Stimulated activated CD4-positive, alpha-beta T cell treated with anti-CD3 and anti-CD28 coated beads, Interleukin-2, amount 100 ng/mL, for 24 hours (primary cell): Measurements from ENCODE around the gene SRSF12.
A peak's percentile ranks its signal among the peaks of the same experiment; 100 is the strongest.
"Not testable (repeated sequence)": the region's sequence is repeated elsewhere in the genome, so short reads cannot be mapped to it uniquely, and the experiment has no call there.

ENCODE experiments used
- DNase-seq, 2 donors: peaks; one replicate each; pipeline ENCODE4 v3.0.0-alpha.2; 2020

The SRSF12 gene

GRCh38 chr6:89128256-89128671, 10.4 kb upstream of the SRSF12 start:
- not testable (repeated sequence) for DNase-seq

GRCh38 chr6:89122625-89123024, 4.8 kb upstream of the SRSF12 start:
- no peak for DNase-seq

GRCh38 chr6:89121934-89122333, 4.1 kb upstream of the SRSF12 start:
- no peak for DNase-seq

GRCh38 chr6:89120371-89120770, 2.5 kb upstream of the SRSF12 start:
- DNase-seq = no peak

GRCh38 chr6:89118931-89119330, 1.1 kb upstream of the SRSF12 start:
- DNase-seq = no peak

GRCh38 chr6:89116702-89117101, 1.2 kb downstream of the SRSF12 start:
- no peak for DNase-seq

GRCh38 chr6:89111933-89112332, 5.9 kb downstream of the SRSF12 start:
- DNase-seq = no peak

GRCh38 chr6:89110284-89110683, 7.6 kb downstream of the SRSF12 start:
- no peak for DNase-seq

- no peak for DNase-seq
Observed at GRCh38 chr6:89100114-89100513, 17.8 kb downstream of the SRSF12 start.

GRCh38 chr6:89098461-89098860, 19.4 kb downstream of the SRSF12 start:
- no peak for DNase-seq

GRCh38 chr6:89087881-89088280, 30.0 kb downstream of the SRSF12 start:
- DNase-seq = no peak

GRCh38 chr6:89085409-89086205, 32.3 kb downstream of the SRSF12 start:
- no peak for DNase-seq

GRCh38 chr6:89084954-89085353, 32.9 kb downstream of the SRSF12 start:
- DNase-seq = no peak

- DNase-seq = no peak
Observed at GRCh38 chr6:89084542-89084941, 33.3 kb downstream of the SRSF12 start.

GRCh38 chr6:89082486-89082891, 35.4 kb downstream of the SRSF12 start:
- no peak for DNase-seq

- DNase-seq = peak; percentile 99
Observed at GRCh38 chr6:89081423-89082322, 36.2 kb downstream of the SRSF12 start.

- no peak for DNase-seq
Observed at GRCh38 chr6:89081129-89081422, 36.8 kb downstream of the SRSF12 start.

GRCh38 chr6:89080281-89081128, 37.4 kb downstream of the SRSF12 start, which contains the start of gene PNRC1:
TSS of gene PNRC1 (plus strand) at chr6:89080751. CDS start at chr6:89080895, 144 bp downstream.
- DNase-seq = peak; percentile 100

GRCh38 chr6:89079511-89080234, 38.2 kb downstream of the SRSF12 start:
- DNase-seq = peak; percentile 45 to 56

- DNase-seq = no peak
Observed at GRCh38 chr6:89073840-89074239, 44.0 kb downstream of the SRSF12 start.

- no peak for DNase-seq
Observed at GRCh38 chr6:89073014-89073620, 44.8 kb downstream of the SRSF12 start.

GRCh38 chr6:89071036-89071435, 46.8 kb downstream of the SRSF12 start:
- no peak for DNase-seq
